Superior temporal gyrus (tissue), 1 donor: ENCODE measurements around the gene MMUT.
"Not testable (repeated sequence)": the region's sequence is repeated elsewhere in the genome, so short reads cannot be mapped to it uniquely, and the experiment has no call there.

Experiments
- DNase-seq: peaks from one replicate; pipeline ENCODE4 v3.0.0-alpha.2; 2016; ENCODE audit errors: extremely low spot score

MMUT gene

GRCh38 chr6:49423817-49424216, 39.2 kb downstream of the MMUT start:
- DNase-seq, result peak; percentile 21

GRCh38 chr6:49416195-49416594, 46.9 kb downstream of the MMUT start:
- DNase-seq, result no peak

- DNase-seq, result no peak
Measured at GRCh38 chr6:49415358-49415757, 47.7 kb downstream of the MMUT start.

GRCh38 chr6:49410564-49410963, 52.5 kb downstream of the MMUT start:
- no peak for DNase-seq

GRCh38 chr6:49409951-49410542, 53.0 kb downstream of the MMUT start:
- DNase-seq, result peak; percentile 92

- DNase-seq, result no peak
Measured at GRCh38 chr6:49406250-49406970, 56.6 kb downstream of the MMUT start.

- no peak for DNase-seq
Measured at GRCh38 chr6:49401063-49401462, 62.0 kb downstream of the MMUT start.

GRCh38 chr6:49386667-49387508, 76.2 kb downstream of the MMUT start:
- not testable (repeated sequence) for DNase-seq

- DNase-seq, result no peak
Measured at GRCh38 chr6:49384904-49385303, 78.1 kb downstream of the MMUT start.
